ENCODE results near the gene TESMIN.

The TESMIN gene

GRCh38 chr11:68683536-68684384, 67.6 kb downstream of the TESMIN start:
- DNase-seq (ENCODE audit: low read depth in 2 of 2), result no peak

- no peak for DNase-seq (ENCODE audit: low read depth in 2 of 2)
These were observed 68.2 kb downstream of the TESMIN start for GRCh38 chr11:68683121-68683520.

DNA sequence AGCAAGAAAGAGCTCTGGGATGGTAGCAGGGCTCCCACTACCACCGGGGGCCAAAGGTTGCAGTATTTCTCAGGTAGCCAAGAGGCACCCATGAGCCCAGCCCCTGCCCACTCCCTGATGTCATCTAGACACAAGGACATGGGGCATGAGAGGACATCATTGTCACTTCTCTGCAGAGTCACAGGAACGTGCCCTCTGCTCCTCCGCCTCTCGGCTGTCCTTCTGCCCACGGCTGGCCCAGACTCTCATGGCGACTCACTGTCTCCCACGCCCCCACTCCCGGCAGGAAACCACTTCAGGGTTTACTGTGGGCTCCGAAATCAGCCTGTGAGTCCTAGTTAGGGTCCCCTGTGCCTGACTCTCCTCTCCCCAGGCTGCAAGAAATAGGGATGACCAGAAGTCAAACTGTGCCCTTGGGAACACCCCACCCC, 68.8 kb downstream of the TESMIN start:
- no peak for DNase-seq (ENCODE audit: low read depth in 2 of 2)

DNA sequence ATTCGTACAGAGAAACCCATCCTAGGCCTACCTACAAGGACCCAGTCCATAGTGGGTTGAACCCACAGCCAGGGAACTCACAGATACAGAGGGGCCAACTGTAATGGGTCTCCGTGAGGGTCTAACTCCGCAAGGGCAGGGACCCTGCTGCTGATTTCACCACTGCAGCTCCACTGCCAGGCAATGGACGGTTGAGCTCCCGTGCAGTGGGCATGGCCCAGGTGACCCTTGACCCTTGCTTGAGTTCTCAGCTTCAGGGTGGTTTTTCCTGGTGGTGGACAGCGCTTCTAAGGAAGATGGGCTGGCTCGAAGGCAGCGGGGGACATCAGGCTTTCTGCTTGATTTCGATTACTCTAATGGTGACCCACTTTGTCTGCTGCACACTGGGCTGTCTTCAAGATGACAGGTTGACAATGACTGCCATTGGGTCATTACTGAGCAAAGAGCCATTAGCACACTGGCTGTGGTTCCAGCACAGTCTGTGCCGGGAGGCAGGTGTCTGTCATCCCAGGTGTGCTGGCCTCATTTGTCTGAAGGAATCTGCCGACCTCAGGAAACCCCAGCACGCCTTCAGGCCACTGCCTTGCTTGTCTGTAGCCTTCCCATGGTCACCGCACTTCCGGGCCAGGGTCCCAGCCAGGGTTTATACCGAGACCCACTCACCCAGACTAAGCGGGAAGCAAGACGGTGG, 70.6 kb downstream of the TESMIN start:
- no peak for DNase-seq (ENCODE audit: low read depth in 2 of 2)

GRCh38 chr11:68678031-68678441, 73.3 kb downstream of the TESMIN start:
- DNase-seq (ENCODE audit: low read depth in 2 of 2), result no peak

GRCh38 chr11:68677432-68677831, 73.9 kb downstream of the TESMIN start:
- DNase-seq (ENCODE audit: low read depth in 2 of 2), result no peak

GRCh38 chr11:68674461-68674860, 76.9 kb downstream of the TESMIN start:
- DNase-seq (ENCODE audit: low read depth in 2 of 2), result no peak

DNA sequence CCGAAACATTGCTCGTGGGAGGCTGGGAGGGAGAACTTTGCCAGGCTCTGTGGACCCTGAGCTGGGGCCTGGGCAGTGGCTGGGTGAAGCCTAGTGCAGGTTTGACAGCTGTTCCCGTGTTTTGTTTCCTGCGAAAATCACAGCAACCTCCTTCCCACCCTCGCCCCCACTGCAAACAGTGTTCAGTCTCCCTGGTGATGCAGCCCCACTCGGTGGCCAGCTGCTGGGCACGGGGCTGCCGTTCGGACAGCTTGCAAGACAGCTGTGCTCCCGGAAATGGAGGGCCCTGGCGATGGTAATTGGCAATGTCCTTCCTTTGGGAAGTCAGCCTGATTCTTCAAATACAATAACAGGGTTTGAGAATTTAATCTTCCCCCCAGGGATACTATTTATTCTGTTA, 77.3 kb downstream of the TESMIN start:
- no peak for DNase-seq (ENCODE audit: low read depth in 2 of 2)

DNA sequence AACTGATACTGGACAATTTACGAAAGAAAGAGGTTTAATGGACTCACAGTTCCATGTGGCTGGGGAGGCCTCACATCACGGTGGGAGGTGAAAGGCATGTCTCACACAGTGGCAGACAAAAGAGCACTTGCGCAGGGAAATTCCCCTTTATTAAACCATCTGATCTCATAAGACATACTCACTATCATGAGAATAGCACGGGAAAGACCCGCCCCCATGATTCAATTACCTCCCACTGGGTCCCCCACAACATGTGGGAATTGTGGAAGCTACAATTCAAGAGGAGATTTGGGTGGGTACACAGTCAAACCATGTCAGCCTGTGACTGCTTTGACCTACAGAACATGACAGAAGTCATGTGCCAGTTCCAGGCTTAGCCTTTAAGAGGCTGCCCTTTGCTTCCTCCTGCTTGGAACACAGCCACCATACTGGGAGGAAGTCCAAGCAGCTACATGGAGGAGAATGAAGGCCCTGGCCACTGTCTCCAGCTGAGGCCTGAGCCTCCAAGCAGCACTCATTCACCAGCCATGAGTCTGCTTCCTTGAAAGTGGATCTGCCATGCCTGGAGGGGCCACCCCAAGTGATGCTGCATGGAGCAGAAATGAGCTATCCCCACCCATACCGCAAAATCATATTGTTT, 77.9 kb downstream of the TESMIN start:
- DNase-seq (ENCODE audit: low read depth in 2 of 2), result no peak

DNA sequence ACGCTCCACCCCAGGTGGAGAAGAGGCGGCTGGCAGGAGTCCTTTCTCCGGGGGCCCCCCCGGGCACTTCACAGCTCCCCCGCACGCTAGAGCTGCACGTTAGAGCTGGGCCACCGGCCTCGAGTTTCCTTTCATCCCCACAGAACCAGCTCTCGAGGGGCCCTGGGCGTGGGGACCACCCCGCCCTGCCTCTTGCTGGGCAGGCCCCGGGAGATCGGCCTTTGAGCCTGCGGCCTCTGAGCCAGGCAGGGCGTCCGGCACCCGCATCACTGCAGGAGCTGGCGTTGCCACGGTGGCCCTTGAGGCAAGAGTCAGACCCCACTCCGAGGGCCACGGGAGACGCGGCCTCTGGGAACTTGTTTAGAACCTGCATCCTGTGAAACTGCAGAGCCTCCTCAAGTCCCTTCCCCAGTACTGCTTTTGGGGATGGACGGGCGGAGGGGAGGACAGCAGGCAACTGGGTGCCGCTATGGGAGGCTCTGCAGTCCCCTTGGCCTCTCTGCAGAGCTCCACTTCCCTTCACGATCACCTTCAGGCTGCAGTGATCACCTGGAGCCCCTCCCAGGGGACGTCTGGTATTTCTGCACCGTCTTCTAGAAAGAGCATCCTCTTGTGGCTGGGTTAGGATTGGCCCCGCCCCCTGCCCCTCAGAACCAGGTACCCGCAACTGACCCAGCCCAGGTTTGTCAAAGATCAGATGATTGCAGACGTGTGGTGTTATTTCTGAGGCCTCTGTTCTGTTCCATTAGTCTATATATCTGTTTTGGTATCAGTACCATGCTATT, 80.9 kb downstream of the TESMIN start:
- no peak for DNase-seq (ENCODE audit: low read depth in 2 of 2)

- DNase-seq (ENCODE audit: low read depth in 2 of 2), result no peak
These were observed 81.8 kb downstream of the TESMIN start for GRCh38 chr11:68669301-68670090.

- no peak for DNase-seq (ENCODE audit: low read depth in 2 of 2)
These were observed 83.5 kb downstream of the TESMIN start for GRCh38 chr11:68667511-68668500.

DNA sequence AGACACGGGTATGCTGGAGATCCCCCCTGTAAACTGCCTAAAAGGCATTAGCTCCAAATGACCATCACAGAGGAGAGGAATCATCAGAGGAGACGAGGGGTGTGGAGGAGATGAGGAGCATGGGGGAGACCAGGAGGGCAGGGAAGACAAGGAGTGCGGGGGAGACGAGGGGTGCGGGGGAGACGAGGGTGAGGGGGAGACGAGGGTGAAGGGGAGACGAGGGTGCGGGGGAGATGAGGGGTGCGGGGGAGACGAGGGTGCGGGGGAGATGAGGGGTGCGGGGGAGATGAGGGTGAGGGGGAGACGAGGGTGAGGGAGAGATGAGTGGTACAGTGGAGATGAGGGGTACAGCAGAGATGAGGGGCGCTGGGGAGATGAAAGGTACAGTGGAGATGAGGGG, 84.5 kb downstream of the TESMIN start:
- no peak for DNase-seq (ENCODE audit: low read depth in 2 of 2)

DNA sequence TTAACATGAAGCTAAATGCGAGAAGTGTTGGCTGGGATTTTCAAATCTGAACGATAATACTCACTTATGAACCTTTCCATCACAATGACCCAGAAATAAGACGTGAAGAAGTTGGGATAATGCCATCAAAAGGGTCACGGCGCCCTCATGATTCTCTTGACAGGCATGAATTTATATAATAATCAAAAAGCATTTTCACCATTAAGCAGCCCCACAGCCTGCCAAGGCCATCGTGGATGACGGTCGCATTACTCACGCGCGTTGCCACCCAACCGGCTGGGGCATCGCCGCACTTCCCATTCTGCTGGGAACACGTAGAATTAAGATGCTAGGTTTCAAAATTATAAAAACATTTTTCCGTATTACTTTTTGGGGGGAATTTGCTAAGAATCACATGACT, 85.9 kb downstream of the TESMIN start:
- DNase-seq (ENCODE audit: low read depth in 2 of 2), result no peak

DNA sequence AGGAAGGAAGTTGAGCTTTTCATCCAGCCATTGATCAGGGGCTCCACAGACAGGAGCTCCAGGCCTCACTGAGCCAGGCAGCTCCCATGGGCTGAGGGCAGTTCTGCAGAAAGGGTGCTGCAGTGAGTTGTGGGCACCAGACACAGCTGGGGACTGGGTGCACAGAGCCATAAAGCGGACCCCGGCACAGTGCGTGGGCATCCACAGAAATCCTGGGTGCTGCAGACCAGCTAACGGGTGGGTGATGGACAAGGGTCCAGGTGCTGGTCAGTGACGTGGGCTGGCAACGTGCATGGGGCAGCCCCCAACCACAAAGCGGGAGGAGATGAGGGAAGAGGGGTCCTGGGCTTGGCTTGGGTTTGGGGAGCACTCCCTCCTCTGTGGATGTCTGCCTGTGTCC, 86.4 kb downstream of the TESMIN start:
- DNase-seq (ENCODE audit: low read depth in 2 of 2), result no peak

- no peak for DNase-seq (ENCODE audit: low read depth in 2 of 2)
These were observed 87.2 kb downstream of the TESMIN start for GRCh38 chr11:68664141-68664540.

GRCh38 chr11:68663482-68664010, 87.8 kb downstream of the TESMIN start:
- DNase-seq (ENCODE audit: low read depth in 2 of 2), result no peak

DNA sequence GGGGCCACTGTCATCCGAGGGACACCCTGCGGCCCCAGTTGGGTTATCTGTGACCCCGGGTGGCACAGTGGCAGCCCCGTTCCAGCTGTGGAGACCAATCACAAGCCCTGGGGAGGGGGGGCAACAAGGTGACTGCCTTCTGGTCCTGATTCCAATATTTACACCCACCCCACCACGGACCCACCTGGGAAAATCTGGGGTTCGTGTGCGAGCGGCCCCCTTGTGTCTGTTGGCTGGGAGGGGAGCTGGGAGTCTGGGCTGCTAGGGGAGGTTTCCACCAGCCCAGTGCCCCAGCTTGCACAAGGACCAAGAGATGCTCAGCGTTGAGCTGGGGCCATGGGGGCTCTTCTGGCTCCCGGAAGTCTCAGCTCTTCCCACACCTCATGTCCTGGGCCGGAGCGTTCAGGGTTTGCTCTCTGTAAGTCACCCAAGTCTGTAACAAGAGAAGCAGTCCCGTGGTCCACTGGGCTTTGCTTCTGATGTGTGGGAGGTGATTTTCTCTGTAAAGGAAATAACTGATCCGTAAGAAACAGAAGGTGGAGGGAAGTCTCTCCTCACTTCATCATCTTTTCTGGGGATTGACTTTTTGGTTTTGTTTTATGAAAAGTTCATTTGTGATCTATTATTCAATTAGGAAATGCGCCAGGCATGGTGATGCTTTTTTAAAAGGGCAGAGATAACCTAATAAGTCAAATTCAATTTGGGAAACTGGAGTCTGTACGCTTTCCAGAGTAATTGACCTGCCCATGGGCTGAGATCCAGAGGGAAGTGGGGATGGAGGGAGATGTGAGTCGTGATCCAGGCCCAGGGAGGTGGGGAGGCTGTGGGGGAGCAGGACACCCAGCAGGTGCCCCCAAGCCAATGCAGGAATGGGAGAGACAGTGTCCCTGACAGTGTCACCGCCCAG, 89.4 kb downstream of the TESMIN start:
- DNase-seq (ENCODE audit: low read depth in 2 of 2), result no peak

- no peak for DNase-seq (ENCODE audit: low read depth in 2 of 2)
These were observed 90.3 kb downstream of the TESMIN start for GRCh38 chr11:68661014-68661413.
